Measurements from ENCODE around the gene ISM1.

ISM1 gene

DNA sequence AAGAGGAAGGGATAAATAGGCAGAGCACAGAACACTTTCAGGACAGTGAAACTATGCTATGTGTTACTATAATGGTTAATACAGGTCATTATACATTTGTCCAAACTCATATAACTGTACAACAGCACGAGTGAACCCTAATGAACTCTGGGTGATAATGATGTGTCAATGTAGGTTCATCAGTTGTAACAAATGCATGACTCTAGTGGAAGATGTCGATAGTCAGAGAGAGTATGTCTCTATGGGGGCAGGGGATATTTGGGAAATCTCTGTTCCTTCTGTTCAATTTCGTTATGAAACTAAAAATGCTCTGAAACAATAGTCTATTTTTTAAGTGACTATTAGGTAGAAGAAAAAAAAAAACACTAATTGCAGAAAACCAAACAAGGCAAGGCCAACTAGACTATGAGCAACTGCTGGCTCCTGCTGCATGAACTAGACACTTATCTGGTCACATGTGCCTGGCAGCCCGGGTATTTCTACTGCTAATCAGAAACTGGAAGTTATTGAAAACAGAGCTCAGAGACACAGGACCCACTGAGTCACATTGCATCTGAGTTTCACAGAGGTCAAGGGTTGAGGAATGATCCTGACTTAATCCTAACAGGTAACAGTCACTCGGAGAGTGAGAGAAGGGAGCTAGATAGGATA is 97.9 kb downstream of the ISM1 start:
- no peak for DNase-seq

- DNase-seq = no peak
Measured at GRCh38 chr20:13320702-13321101, 99.6 kb downstream of the ISM1 start.

GRCh38 chr20:13321416-13321815 is 100.3 kb downstream of the ISM1 start:
- no peak for DNase-seq

DNA sequence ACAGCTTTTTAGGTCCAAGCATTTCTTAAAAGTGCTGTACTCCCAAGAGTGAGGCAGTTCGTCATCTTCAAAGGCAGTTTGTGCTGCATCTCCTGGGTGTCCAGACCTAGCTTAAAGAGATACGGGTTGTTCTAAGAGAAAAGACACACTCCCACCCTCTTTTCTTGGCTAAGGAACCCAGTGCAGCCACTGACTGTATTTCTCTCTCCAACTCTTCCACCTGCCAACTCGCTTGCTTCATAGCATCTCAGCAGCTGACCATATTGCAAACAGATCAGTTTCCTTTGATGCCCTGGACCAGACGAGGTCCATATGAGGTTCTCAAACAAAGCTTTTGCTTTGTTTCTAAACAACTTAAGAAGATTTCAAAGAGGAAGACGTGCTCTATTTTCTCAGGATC is 101.1 kb downstream of the ISM1 start:
- DNase-seq = no peak

DNA sequence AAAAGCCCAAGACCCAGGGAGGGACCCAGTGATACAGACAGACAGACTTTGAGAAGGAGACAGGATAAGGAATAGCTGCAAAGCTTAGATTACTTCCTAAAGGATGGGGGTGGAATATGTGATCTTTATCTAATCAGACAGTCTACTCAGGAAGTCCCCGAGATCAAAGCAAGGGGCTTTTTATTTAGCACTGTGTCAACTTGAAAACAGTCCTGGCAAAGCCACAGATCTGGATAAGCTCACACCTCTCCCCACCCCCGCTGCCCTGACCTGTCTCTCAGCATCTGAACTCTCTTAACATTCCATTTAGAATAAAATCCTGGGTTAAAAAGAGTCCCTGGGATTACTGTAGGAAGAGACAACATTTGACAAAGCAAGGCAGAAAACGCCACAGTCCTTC is 101.5 kb downstream of the ISM1 start:
- no peak for DNase-seq

DNA sequence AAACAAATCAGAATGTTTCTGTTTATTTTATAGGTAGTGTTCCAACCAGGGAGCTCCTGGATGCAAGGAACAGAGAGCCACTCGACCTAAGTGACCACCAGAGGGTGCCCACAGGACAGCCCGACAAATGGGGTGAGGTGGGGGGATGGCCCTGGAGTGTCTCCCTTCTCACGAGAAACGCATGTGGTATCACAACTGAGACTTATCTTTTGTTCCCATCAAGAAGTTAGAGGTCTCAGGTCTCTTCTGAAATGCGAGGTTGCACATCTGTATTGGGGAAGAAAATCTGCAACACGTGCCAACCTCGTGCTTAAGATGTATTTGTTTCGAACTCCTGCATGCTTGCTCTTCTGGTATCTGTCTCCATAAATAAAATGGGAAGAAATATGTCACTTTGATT is 104.0 kb downstream of the ISM1 start:
- DNase-seq = peak; percentile 28

DNA sequence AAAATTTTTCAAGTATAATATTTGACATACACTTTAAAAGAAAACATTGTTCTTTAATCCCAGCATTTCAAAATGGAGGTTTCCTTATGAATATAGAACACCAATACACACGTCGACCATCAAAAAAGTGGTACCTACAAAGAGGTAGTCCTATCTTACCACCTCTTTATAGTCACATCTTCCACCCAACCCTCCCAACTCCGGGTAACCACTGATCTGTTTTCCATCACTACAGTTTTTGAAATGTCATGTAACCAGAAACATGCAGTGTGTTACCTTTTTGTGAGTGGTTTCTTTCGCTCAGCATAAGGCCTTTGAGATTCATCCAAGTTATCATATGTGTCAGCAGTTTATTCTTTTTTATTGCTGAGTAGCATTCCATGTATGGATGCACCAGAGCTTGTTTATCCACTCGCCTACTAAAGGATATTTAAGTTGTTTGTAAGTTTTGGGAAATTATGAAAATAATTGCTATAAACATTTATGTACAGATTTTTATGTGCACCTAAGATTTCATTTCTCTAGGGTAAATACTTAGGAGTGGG is 104.8 kb downstream of the ISM1 start:
- DNase-seq = no peak

GRCh38 chr20:13331536-13331935 is 110.5 kb downstream of the ISM1 start:
- DNase-seq = peak; percentile 43

- DNase-seq = no peak
Measured at GRCh38 chr20:13333036-13333435, 112.0 kb downstream of the ISM1 start.

DNA sequence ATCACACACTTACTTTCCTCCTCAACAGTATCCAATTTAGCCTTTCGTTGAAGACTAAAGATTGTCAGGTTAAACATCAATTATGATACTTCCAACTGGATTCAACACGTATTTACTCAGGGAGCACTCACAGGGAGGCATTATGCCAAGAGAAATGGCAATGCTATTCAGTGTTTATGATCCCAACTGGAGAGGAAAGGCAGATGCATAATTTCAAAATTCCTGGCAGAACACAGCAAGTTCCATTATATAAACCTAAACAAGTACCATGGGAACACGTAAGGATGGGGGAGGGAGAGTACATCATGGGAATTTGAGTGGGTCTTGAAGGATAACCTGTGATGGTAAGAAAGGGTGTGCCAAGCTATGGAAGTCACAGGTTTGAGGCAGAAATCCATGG is 112.7 kb downstream of the ISM1 start:
- no peak for DNase-seq

DNA sequence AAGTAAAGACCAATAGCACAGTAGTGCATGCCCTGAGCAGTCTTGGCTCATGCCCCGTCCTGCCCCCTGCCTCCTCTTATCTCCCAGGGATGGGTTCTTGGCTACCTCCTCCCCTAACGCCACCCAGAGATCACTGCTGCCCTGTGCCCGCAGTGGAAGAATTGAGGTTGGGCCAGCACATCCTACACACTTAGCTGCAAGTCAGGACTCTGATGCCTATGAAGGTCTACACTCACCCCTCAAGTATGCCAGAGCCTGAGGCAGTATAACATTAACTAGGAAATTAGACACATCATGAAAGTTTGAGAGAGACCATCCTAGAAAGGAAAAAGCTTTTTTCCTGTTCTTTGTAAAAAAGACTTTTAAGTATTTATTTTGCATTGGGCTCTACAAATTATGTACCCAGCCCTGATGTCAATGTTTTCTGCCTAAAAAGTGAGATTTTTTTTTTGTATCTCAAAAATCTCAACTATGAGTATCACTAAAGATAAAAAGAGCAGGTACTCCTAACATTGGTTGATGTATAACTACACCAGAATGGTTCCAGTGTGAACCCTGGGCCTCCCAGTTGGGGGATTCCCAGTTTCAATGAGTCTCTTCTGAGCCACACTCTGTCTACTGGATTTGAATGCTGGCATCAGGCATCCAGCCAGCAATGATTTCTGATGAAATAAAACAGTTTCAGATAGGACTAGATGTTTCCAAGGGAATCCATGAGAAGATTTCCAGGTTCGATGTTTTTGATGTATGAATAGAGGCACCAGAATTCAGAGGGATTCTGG is 115.4 kb downstream of the ISM1 start:
- no peak for DNase-seq

- no peak for DNase-seq
Measured at GRCh38 chr20:13337090-13337784, 116.2 kb downstream of the ISM1 start.

GRCh38 chr20:13338097-13338661 is 117.1 kb downstream of the ISM1 start:
- no peak for DNase-seq

GRCh38 chr20:13338999-13339411 is 117.9 kb downstream of the ISM1 start:
- no peak for DNase-seq

GRCh38 chr20:13340088-13340487 is 119.0 kb downstream of the ISM1 start:
- DNase-seq = no peak

- DNase-seq = no peak
Measured at GRCh38 chr20:13341737-13342393, 120.8 kb downstream of the ISM1 start.

- no peak for DNase-seq
Measured at GRCh38 chr20:13342469-13343242, 121.6 kb downstream of the ISM1 start.

- DNase-seq = no peak
Measured at GRCh38 chr20:13344671-13345070, 123.6 kb downstream of the ISM1 start.

GRCh38 chr20:13348311-13349234 is 127.5 kb downstream of the ISM1 start:
- DNase-seq = peak; percentile 18

GRCh38 chr20:13349235-13349604 is 128.1 kb downstream of the ISM1 start:
- DNase-seq = peak; percentile 5
